Tibial nerve (tissue), 4 donors: ENCODE data around the gene CLDN14. TPM values are rescaled to one million over a fixed set of nuclear protein-coding genes. Genes with fewer than 3 reads are reported as not detected.

Source experiments
- DNase-seq, 2 donors: peaks; one replicate each; pipeline ENCODE4 v3.0.0-alpha.2; 2019; ENCODE audit warnings: low spot score in 2 of 2
- H3K27ac ChIP-seq, 4 donors: fragments of 200-600 bp; sonication (generic) in 3 of 4; one replicate each; pipeline ENCODE4 v1.5.1; 2017 to 2019; ENCODE audit warnings: mild to moderate bottlenecking in 1 of 4
- H3K27me3 ChIP-seq, 2 donors: fragments of 200-600 bp; sonication (generic) in 1 of 2; one replicate each; pipeline versions ENCODE4 v1.5.1 to v1.6.0; 2017 to 2019
- H3K36me3 ChIP-seq, 3 donors: fragments of 200-600 bp; sonication (generic); one replicate each; pipeline ENCODE4 v1.5.1; 2018 to 2019
- H3K4me1 ChIP-seq, 4 donors: fragments of 200-600 bp; sonication (generic) in 3 of 4; one replicate each; pipeline ENCODE4 v1.5.1; 2017 to 2019
- H3K4me3 ChIP-seq, 4 donors: fragments of 200-600 bp; sonication (generic) in 3 of 4; one replicate each; pipeline ENCODE4 v1.5.1; 2017 to 2019; ENCODE audit warnings: mild to moderate bottlenecking in 1 of 4, moderate library complexity in 1 of 4
- H3K9me3 ChIP-seq, 4 donors: fragments of 200-600 bp; sonication (generic) in 3 of 4; one replicate each; pipeline ENCODE4 v1.5.1; 2017 to 2019
- EP300 ChIP-seq, 2 donors: sonication (generic); formaldehyde crosslinking; IDR thresholded peaks; one replicate each; pipeline ENCODE4 v1.6.1; 2017; ENCODE audit warnings: antibody characterized with exemption in 2 of 2, mild to moderate bottlenecking in 1 of 2
- POLR2A ChIP-seq, 2 donors: fragments of 450-650 bp; IDR thresholded peaks; one replicate each; pipeline ENCODE4 v1.6.1; 2017; ENCODE audit warnings: antibody characterized with exemption in 2 of 2, mild to moderate bottlenecking in 2 of 2, moderate library complexity in 2 of 2
- WGBS, 2 donors: methylation state at CpG; one replicate each; pipeline ENCODE4 v1.1.5; 2018; 5-methylcytosine and 5-hydroxymethylcytosine counted together
- total RNA-seq, 4 donors: library from RNA; depleted of rRNA; stranded (reverse); fragments of >200 nt; gene quantifications; one replicate each; pipeline ENCODE4 v1.1.0, GENCODE V29; 2016
- TF ChIP-seq, protein P1 (sequence below), 5 experiments: fragments of 200-600 bp in 3 of 5; fragments of 450-650 bp in 2 of 5; sonication (generic) in 3 of 5; IDR thresholded peaks; one replicate each; pipeline ENCODE4 v1.5.1; 2016 to 2019; ENCODE audit warnings: antibody characterized with exemption in 5 of 5, mild to moderate bottlenecking in 3 of 5, moderate library complexity in 2 of 5

Gene CLDN14
- total RNA-seq, 4 donors from 2014 or later, result 1.3 TPM; not detected in 3

DNA sequence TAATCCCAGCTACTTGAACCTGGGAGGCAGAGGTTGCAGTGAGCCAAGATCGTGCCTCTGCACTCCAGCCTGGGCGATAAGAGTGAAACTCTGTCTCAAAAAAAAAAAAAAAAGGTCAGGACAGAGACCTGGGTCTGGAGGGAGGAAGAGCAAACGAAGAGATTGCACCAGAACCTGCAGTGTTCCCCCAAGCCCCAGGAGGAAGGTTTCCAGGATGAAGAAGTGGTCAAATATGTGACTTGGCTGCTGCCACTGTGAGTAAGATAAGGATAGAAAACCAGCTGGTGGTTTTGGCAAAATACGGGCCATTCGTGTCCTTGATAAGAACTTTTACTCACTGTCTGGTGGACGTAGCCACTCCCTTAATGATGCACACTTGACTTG, 42.2 kb downstream of the CLDN14 start:
- TF ChIP-seq, protein P1, sequence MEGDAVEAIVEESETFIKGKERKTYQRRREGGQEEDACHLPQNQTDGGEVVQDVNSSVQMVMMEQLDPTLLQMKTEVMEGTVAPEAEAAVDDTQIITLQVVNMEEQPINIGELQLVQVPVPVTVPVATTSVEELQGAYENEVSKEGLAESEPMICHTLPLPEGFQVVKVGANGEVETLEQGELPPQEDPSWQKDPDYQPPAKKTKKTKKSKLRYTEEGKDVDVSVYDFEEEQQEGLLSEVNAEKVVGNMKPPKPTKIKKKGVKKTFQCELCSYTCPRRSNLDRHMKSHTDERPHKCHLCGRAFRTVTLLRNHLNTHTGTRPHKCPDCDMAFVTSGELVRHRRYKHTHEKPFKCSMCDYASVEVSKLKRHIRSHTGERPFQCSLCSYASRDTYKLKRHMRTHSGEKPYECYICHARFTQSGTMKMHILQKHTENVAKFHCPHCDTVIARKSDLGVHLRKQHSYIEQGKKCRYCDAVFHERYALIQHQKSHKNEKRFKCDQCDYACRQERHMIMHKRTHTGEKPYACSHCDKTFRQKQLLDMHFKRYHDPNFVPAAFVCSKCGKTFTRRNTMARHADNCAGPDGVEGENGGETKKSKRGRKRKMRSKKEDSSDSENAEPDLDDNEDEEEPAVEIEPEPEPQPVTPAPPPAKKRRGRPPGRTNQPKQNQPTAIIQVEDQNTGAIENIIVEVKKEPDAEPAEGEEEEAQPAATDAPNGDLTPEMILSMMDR (IDR thresholded peaks at IDR 0.05), result no peak
- TF ChIP-seq EP300 (IDR thresholded peaks at IDR 0.05), result no peak
- no peak for TF ChIP-seq POLR2A (IDR thresholded peaks at IDR 0.05)
- Histone ChIP-seq H3K9me3 (peaks cover 0 to 3% (median 0%) of the 10 kb centered on the region in 4 donors), H3K36me3 (no peaks in the 10 kb centered on the region), H3K4me3 (no peak overlapping the region), H3K27me3 (no peaks in the 10 kb centered on the region), H3K27ac (no peak overlapping the region), H3K4me1 (no peaks in the 10 kb centered on the region)
- WGBS, 2 donors, result 65 to 67% methylated on average over 6 of the region's 6 CpGs
- no peak for DNase-seq

DNA sequence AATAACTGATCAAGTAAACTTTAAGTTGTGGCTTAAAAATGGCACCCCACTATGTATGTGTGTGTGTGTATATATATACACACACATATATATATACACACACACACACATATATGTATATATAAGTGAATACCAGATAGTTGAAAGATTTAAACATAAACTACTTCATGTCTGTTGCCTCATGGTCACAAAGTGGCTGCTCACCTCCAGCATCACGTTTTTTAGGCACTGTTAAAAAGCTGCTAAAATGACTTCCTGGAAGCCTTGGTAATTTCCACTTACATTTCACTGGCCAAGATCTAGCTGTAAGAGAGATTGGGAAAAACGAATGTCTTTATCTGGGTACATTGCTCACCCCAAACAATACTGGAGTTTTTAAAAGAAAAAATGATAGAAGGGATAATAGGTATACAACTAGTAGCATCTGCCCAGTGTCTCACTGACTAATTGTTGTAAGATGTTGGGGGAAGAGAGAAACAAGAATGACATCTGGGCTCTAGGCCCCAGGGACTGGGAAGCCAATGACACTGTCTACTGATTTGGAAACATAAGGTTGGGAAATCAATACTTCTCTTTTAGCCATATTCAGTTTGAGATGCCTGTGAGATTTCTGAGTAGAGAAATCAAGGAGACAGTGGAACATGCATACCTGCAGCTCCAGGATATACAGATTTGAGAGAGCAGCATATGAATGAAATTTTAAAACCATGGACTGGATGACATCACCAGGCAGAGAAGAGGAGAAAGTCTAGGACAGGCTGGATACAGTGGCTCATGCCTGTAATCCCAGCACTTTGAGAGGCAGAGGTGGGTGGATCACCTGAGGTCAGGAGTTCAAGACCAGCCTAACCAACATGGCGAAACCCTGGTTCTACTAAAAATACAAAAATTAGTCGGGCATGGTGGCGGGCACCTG, 42.8 kb downstream of the CLDN14 start:
- Histone ChIP-seq H3K27ac (no peak overlapping the region), H3K4me3 (no peak overlapping the region), H3K4me1 (no peaks in the 10 kb centered on the region), H3K27me3 (no peaks in the 10 kb centered on the region), H3K36me3 (no peaks in the 10 kb centered on the region), H3K9me3 (peaks cover 0 to 3% (median 0%) of the 10 kb centered on the region in 4 donors)
- TF ChIP-seq POLR2A (IDR thresholded peaks at IDR 0.05), result no peak
- TF ChIP-seq, protein P1 (IDR thresholded peaks at IDR 0.05), result no peak
- no peak for TF ChIP-seq EP300 (IDR thresholded peaks at IDR 0.05)
- DNase-seq, result no peak
- WGBS, 2 donors, result 92 to 94% methylated on average over 5 of the region's 5 CpGs

DNA sequence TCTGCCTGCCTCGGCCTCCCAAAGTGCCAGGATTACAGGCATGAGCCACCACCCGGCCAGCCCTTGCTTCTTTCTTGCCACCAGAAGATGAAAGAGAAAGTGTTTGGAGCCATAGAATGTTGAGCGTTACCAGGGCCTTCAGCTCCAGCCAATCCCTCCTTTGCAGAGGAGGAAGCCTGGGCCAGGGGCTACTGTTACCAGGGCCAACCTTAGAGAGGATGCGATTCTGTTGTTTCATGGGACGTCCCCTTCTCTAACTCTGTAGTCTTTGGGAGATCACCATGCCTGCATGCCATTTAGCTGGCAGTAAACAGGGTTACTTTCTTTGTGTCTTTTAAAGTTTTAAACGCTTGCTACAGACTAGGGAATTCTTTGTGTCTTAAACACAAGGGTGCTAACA, 45.8 kb downstream of the CLDN14 start:
- Histone ChIP-seq H3K4me3 (no peak overlapping the region), H3K27ac (no peak overlapping the region), H3K4me1 (peaks cover 0 to 13% (median 0%) of the 10 kb centered on the region in 4 donors), H3K9me3 (peaks cover 0 to 3% (median 0%) of the 10 kb centered on the region in 4 donors), H3K36me3 (no peaks in the 10 kb centered on the region), H3K27me3 (no peaks in the 10 kb centered on the region)
- WGBS, 2 donors, result 76 to 85% methylated on average over 6 of the region's 6 CpGs
- TF ChIP-seq, protein P1 (IDR thresholded peaks at IDR 0.05), result no peak
- TF ChIP-seq EP300 (IDR thresholded peaks at IDR 0.05) (no peak), POLR2A (IDR thresholded peaks at IDR 0.05) (no peak)
- no peak for DNase-seq

DNA sequence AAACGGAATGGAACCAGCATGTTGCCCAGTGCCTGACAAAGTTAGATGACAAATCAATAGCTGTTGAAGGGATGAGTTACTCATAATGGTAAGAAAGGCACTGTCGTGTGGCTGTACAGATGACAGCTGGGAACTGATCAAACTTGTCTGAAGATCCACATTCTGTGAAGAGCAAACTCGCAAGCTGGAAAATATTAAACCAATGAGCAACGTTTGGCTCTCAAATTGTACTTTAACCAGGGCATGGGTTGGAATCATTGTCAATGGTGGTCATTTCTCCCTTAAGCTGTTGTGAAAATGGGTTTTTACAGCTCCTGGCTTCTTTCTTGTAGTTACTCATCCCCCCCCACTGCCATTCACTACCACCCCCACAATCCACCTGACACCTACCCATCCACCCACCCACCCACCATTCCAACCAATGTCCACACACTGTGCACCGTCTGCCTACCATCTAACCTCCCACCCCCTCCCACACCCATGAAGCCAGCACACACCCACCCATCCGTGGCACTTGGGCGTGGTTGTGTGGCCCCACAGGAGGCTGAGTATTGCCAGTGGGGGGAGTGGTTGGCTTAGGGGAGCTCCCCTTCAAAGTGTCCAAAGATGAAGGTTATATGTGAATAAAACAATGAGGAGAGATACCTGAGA, 46.7 kb downstream of the CLDN14 start:
- no peak overlapping the region for H3K27ac ChIP-seq
- H3K4me1 ChIP-seq, result peaks cover 0 to 13% (median 0%) of the 10 kb centered on the region in 4 donors
- H3K36me3 ChIP-seq, result no peaks in the 10 kb centered on the region
- TF ChIP-seq POLR2A (IDR thresholded peaks at IDR 0.05) (no peak), EP300 (IDR thresholded peaks at IDR 0.05) (no peak)
- TF ChIP-seq, protein P1 (IDR thresholded peaks at IDR 0.05), result no peak
- DNase-seq, result no peak
- H3K9me3 ChIP-seq, result peaks cover 0 to 3% (median 0%) of the 10 kb centered on the region in 4 donors
- H3K4me3 ChIP-seq, result no peak overlapping the region
- 85 to 87% methylated on average over 7 of the region's 7 CpGs for WGBS, 2 donors
- H3K27me3 ChIP-seq, result no peaks in the 10 kb centered on the region

DNA sequence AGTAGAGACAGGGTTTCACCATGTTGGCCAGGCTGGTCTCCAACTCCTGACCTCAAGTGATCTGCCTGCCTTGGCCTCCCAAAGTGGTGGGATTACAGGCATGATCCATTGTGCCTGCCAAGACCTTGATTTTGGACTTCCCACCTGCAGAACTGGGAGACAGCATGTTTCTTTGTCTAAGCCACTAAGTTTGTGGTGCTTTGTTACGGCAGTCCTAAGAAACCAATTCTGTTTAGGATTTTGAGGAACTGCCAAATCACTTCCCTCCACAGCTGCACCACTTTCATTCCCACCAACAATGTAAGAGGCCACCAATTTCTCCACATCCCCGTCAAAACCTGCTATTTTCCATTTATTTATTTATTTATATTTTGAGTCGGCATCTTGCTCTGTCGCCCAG, 48.7 kb downstream of the CLDN14 start:
- WGBS, 2 donors, result 82 to 86% methylated on average over 4 of the region's 4 CpGs
- Histone ChIP-seq H3K27ac (peak overlapping the region in 1 of 4 donors; percentile 64), H3K4me1 (peaks cover 0 to 13% (median 0%) of the 10 kb centered on the region in 4 donors), H3K27me3 (no peaks in the 10 kb centered on the region), H3K9me3 (peaks cover 0 to under 1% (median 0%) of the 10 kb centered on the region in 4 donors), H3K36me3 (no peaks in the 10 kb centered on the region), H3K4me3 (no peak overlapping the region)
- no peak for TF ChIP-seq POLR2A (IDR thresholded peaks at IDR 0.05)
- TF ChIP-seq EP300 (IDR thresholded peaks at IDR 0.05), result no peak
- TF ChIP-seq, protein P1 (IDR thresholded peaks at IDR 0.05), result no peak
- no peak for DNase-seq
